GM18517 (cell line): ENCODE data around the gene SIX4.

Experiments
- ATAC-seq: cut with Tn5 transposase; IDR thresholded peaks from one replicate; pipeline ENCODE4 v1.9.1; 2021; ENCODE audit warnings: mild to moderate bottlenecking, moderate library complexity; ENCODE audit not compliant: unreplicated experiment

SIX4 gene

DNA sequence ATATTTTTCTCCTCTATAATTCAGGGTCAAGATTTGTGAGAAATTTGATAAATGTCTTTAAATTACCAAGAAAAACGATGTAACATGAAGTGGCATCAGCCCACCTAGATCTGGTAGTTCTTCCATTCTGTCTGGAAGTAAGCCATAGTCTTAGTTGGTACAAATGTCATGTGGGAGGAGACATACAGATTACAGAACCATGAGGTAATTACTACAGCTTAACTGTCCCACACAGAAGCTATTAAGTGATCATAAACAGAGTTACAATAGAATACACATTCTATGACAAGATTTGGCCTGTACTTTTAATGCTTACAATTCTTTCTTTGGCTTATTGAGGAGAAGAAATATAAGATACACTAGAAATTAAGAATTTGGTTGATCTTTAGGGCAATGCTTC is 61.2 kb downstream of the SIX4 start:
- ATAC-seq = no peak

DNA sequence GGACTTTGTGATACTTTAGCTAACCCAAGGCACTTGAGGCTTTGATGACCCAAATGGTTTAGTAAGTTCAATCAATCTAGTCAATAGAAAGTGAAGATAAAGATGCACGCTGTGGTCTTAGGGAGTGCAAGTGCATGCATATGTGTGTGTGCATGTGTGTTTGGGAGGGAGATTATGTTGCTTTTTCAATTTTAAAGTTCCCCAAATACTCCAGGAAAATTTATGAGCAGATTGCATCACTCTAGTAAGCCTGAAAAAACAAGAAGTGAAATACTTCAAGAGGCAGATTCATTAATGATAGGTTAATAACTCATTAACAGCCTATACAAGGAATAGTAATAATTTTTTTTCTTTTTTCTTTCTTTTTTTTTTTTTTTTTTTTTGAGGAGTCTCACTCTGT is 62.4 kb downstream of the SIX4 start:
- ATAC-seq = no peak
